Vagina (tissue), 2 donors: ENCODE data around the gene WNK2. TPM values are rescaled to one million over a fixed set of nuclear protein-coding genes. Genes with fewer than 3 reads are reported as not detected.

ENCODE experiments used
- DNase-seq, 2 donors: peaks; one replicate each; pipeline ENCODE4 v3.0.0-alpha.2; 2017; ENCODE audit errors: extremely low spot score in 2 of 2
- H3K27ac ChIP-seq: fragments of 200-600 bp; sonication (generic); one replicate; pipeline ENCODE4 v1.5.1; 2019
- H3K27me3 ChIP-seq: fragments of 200-600 bp; sonication (generic); one replicate; pipeline ENCODE4 v1.5.1; 2019
- H3K36me3 ChIP-seq, 2 donors: fragments of 200-600 bp; sonication (generic); one replicate each; pipeline ENCODE4 v1.5.1; 2017 to 2019
- H3K4me1 ChIP-seq: fragments of 200-600 bp; sonication (generic); one replicate; pipeline ENCODE4 v1.5.1; 2019
- H3K4me3 ChIP-seq, 2 donors: fragments of 200-600 bp; sonication (generic); 1 replicate in 1 of 2; 2 replicates in 1 of 2; pipeline ENCODE4 v1.5.1; 2016 to 2019
- H3K9me3 ChIP-seq: fragments of 200-600 bp; sonication (generic); one replicate; pipeline ENCODE4 v1.5.1; 2019
- CTCF ChIP-seq, 3 experiments: fragments of 450-650 bp in 2 of 3; fragments of 200-600 bp in 1 of 3; sonication (generic) in 1 of 3; IDR thresholded peaks; one replicate each; pipeline ENCODE4 v1.5.1; 2017 to 2019; ENCODE audit warnings: antibody characterized with exemption in 3 of 3, mild to moderate bottlenecking in 2 of 3, moderate library complexity in 2 of 3
- POLR2A ChIP-seq, 2 donors: fragments of 450-650 bp; IDR thresholded peaks; one replicate each; pipeline ENCODE4 v1.6.1; 2017; ENCODE audit warnings: antibody characterized with exemption in 2 of 2, mild to moderate bottlenecking in 2 of 2, moderate library complexity in 2 of 2
- POLR2AphosphoS5 ChIP-seq, 2 donors: sonication (generic); formaldehyde crosslinking; IDR thresholded peaks; one replicate each; pipeline ENCODE4 v1.9.0; 2017; ENCODE audit warnings: antibody characterized with exemption in 2 of 2, mild to moderate bottlenecking in 2 of 2, low read depth in 1 of 2; ENCODE audit not compliant: insufficient read depth in 1 of 2
- intact Hi-C: fragments of 100-400 bp; cut with DNase I; formaldehyde crosslinking; loops from one replicate; pipeline ENCODE4 v1.15.1; 2023
- total RNA-seq: library from RNA; depleted of rRNA; stranded (reverse); fragments of >200 nt; gene quantifications from one replicate; pipeline ENCODE4 v1.2.3, GENCODE V29; 2016

Gene WNK2
- total RNA-seq, 1 donor from 2014 or later: 24.8 TPM

GRCh38 chr9:93177676-93178075 lies 6.3 kb upstream of the WNK2 start:
- Histone ChIP-seq H3K4me1 (no peaks in the 10 kb centered on the region), H3K36me3 (no peaks in the 10 kb centered on the region), H3K27ac (no peak overlapping the region), H3K4me3 (no peak overlapping the region), H3K27me3 (no peaks in the 10 kb centered on the region), H3K9me3 (no peaks in the 10 kb centered on the region)
- no peak for TF ChIP-seq POLR2A (IDR thresholded peaks at IDR 0.05)
- no peak for TF ChIP-seq POLR2AphosphoS5 (IDR thresholded peaks at IDR 0.05; ENCODE audit: insufficient read depth in 1 of 2, low read depth in 1 of 2)
- TF ChIP-seq CTCF (IDR thresholded peaks at IDR 0.05): no peak
- no peak for DNase-seq
- intact Hi-C loops: no loop called here

- no peak for DNase-seq
- Histone ChIP-seq H3K27ac (no peak overlapping the region), H3K4me3 (no peak overlapping the region), H3K36me3 (no peaks in the 10 kb centered on the region), H3K27me3 (no peaks in the 10 kb centered on the region), H3K9me3 (no peaks in the 10 kb centered on the region), H3K4me1 (peaks cover 7% of the 10 kb centered on the region)
- intact Hi-C loops: no loop called here
- TF ChIP-seq POLR2A (IDR thresholded peaks at IDR 0.05) (no peak), CTCF (IDR thresholded peaks at IDR 0.05) (no peak), POLR2AphosphoS5 (IDR thresholded peaks at IDR 0.05; ENCODE audit: insufficient read depth in 1 of 2, low read depth in 1 of 2) (no peak)
Measured at GRCh38 chr9:93178851-93179786, 4.8 kb upstream of the WNK2 start.

- Histone ChIP-seq H3K9me3 (no peaks in the 10 kb centered on the region), H3K27ac (no peak overlapping the region), H3K4me1 (peaks cover 7% of the 10 kb centered on the region), H3K36me3 (no peaks in the 10 kb centered on the region), H3K4me3 (no peak overlapping the region), H3K27me3 (no peaks in the 10 kb centered on the region)
- no peak for TF ChIP-seq POLR2A (IDR thresholded peaks at IDR 0.05)
- no peak for TF ChIP-seq POLR2AphosphoS5 (IDR thresholded peaks at IDR 0.05; ENCODE audit: insufficient read depth in 1 of 2, low read depth in 1 of 2)
- no peak for TF ChIP-seq CTCF (IDR thresholded peaks at IDR 0.05)
- intact Hi-C loops: no loop called here
- DNase-seq: no peak
Measured at GRCh38 chr9:93180938-93181337, 3.0 kb upstream of the WNK2 start.

- Histone ChIP-seq H3K27me3 (no peaks in the 10 kb centered on the region), H3K36me3 (no peaks in the 10 kb centered on the region), H3K9me3 (no peaks in the 10 kb centered on the region), H3K4me1 (peaks cover 7% of the 10 kb centered on the region), H3K27ac (no peak overlapping the region), H3K4me3 (no peak overlapping the region)
- no peak for DNase-seq
- intact Hi-C loops: no loop called here
- TF ChIP-seq POLR2A (IDR thresholded peaks at IDR 0.05) (no peak), POLR2AphosphoS5 (IDR thresholded peaks at IDR 0.05; ENCODE audit: insufficient read depth in 1 of 2, low read depth in 1 of 2) (no peak), CTCF (IDR thresholded peaks at IDR 0.05) (no peak)
Measured at GRCh38 chr9:93181672-93182435, 2.1 kb upstream of the WNK2 start.
